GM19463 (cell line): ENCODE data around the gene C4orf33.
"Not testable (repeated sequence)": the region's sequence is repeated elsewhere in the genome, so short reads cannot be mapped to it uniquely, and the experiment has no call there.

Source experiments
- ATAC-seq: cut with Tn5 transposase; IDR thresholded peaks from one replicate; pipeline ENCODE4 v1.9.1; 2021; ENCODE audit warnings: mild to moderate bottlenecking, moderate library complexity; ENCODE audit not compliant: unreplicated experiment

Gene C4orf33

GRCh38 chr4:129126614-129127013 is 30.7 kb downstream of the C4orf33 start:
- not testable (repeated sequence) for ATAC-seq

GRCh38 chr4:129129143-129129542 is 33.2 kb downstream of the C4orf33 start:
- no peak for ATAC-seq

DNA sequence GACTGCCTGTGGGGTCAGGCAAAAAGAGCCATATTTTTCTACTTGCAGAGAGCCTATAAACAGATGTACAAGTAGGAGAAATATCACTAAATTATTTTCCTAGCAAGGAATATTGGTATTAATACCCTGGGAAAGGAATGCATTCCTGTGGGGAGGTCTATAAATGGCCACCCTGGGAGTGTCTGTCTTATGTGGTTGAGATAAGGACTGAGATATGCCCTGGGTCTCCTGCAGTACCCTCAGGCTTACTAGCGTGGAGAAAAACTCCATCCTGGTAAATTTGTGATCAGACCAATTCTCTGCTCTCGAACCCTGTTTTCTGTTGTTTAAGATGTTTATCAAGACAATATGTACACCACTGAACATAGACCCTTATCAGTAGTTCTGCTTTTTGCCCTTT is 35.4 kb downstream of the C4orf33 start:
- no peak for ATAC-seq

DNA sequence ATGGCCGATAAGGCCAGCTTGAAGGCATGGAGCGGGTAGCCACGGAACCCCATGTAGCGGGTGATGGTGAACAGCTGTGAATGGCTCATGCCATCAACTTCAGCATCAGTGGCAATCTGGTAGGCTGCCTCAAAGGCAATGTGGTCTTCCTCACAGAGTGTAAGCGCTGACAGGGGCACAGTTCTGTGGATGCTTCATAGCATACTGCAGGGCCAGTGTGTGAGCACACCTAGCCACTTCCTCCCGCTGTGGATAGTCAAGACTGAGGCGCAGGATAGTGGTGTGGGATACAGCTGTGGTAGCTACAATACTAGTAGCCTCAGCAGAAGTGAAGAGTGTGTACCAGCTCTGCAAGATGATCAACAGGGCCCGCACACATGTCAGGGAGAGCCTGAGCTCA is 40.5 kb downstream of the C4orf33 start:
- ATAC-seq: no peak

- no peak for ATAC-seq
Observed at GRCh38 chr4:129138810-129139496, 43.0 kb downstream of the C4orf33 start.

- ATAC-seq: no peak
Observed at GRCh38 chr4:129140521-129140920, 44.6 kb downstream of the C4orf33 start.

- ATAC-seq: no peak
Observed at GRCh38 chr4:129143359-129143758, 47.4 kb downstream of the C4orf33 start.

DNA sequence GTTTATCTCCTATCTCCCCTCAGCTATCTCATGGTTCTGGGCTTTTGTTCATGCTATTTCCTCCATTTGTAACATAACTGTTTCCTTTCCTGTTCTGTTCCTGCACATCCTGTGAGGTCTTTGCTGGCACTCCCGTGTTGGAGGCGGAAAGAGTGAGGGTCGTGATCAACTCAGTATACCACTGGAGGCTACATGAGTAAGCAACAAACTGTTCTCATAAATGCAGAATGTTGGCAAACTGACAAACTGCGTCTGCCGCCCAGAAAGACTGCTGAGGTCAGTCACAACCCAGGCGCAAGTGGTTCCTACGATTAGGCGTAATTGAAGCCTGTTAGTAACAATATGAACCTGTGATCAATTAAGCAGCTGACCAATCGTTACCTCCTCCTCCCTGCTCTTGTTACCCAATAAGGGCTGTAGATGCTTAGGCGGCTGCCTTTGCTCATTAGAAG is 48.8 kb downstream of the C4orf33 start:
- no peak for ATAC-seq

GRCh38 chr4:129145222-129145730 is 49.3 kb downstream of the C4orf33 start:
- no peak for ATAC-seq

DNA sequence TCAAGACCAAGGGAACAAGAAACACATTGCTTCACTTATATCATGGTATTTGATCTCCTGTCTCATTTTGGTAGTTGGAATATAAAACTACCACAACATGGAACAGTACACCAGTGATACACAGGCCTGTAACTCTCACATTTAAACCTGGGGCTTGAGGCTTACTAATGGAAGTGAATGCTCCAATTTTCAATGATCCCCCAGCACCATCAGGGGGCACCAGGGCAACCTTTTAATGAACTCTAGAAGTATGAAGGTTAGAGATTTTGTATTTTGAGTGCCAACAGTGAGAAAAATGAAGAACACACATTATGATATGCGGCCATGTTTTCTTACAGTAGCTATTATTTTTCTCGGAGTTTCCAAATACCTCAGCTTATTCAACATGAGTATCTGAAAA is 50.7 kb downstream of the C4orf33 start:
- ATAC-seq: no peak

GRCh38 chr4:129148892-129149291 is 52.9 kb downstream of the C4orf33 start:
- ATAC-seq: no peak

GRCh38 chr4:129149906-129150305 is 54.0 kb downstream of the C4orf33 start:
- no peak for ATAC-seq

GRCh38 chr4:129152350-129152749 is 56.4 kb downstream of the C4orf33 start:
- ATAC-seq: no peak

- no peak for ATAC-seq
Observed at GRCh38 chr4:129153700-129154099, 57.7 kb downstream of the C4orf33 start.

DNA sequence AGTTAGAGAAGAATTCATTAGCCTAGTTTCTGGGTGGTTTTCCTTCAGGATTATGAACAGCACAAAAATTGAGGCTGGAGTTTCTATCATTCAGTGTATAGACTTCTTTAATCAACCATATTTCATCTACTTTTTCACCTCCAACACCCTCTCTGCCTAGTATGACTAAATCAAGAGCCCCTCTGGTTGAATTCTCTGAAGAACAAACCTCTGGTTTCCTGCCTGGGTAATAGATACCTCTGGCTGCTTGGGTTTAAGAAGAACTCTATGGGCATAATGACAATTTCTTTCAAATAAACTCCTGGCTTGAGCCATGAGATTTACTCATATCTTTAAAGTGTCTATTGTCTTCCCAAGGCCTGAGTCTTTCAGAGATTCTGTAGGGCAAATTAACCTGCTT is 66.5 kb downstream of the C4orf33 start:
- ATAC-seq: no peak

DNA sequence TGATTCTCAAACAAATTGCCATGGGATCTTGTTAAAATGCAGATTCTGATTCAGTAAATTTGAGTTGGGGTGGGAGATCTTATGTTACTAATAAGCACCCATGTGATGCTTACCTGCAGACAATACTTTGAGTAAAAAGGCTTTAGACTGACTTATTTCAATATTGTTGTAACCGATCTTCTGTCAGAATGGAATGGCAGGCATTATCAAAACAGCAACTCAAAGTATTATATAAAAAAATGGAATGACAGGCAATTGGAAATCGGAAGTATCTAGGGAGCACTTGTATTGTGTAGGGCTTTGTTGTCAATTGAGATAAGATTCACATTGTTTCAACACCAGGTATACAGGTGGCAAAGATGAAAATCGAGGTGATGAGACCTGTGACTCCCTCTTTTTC is 67.5 kb downstream of the C4orf33 start:
- no peak for ATAC-seq

- no peak for ATAC-seq
Observed at GRCh38 chr4:129164243-129164642, 68.3 kb downstream of the C4orf33 start.
